Measurements from ENCODE around the gene ADM5.

Gene ADM5, protein sequence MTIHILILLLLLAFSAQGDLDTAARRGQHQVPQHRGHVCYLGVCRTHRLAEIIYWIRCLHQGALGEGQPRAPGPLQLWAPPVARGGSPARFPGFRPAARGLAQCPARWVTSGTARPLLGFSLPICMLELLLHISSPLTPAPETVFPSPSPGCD

DNA sequence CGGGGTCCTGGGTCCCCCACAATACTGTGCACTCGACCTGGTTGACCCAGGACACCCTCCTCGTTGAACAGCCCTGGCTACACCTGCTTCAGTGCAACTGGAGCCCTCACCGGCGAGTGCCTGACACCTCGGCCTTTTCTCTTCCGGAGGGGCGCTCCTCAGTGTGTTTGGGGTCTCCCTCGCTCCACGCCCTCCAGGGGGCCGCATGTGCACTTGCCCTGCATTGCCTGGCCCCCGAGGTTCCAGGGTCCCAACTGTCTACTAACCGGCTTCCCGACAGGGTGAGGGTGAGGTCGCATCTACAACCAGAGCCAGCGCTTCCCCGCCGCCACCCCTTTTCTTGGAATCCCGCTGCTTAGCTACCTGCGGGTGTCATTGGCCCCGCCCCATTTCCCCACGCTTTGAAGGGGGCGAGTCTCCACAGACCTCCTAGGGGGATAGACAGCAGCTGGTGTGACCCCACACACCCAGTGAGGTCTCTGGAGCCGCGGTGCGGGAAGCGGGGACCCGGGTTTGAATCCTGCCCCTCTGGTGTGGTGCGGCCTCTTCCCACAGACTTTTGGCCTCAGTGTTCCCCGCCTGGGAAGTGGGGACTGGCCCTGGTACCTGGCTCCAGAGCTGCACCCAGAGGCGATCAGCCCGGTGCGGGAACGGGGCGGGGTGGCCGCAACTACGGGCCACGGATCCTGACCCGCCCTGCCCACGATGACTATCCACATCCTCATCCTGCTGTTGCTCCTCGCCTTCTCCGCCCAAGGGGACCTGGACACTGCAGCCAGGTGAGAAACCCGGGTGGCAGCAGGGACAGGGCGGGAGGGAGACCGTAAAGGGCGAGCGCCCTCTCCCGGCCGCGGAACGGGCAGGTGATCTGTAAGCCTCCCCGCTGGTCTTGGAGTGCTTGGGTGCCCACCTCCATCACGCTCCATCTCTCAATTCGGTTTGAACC is at the start of gene ADM5:
ADM5 (plus strand) TSS at position 462 of the 946 bp plus-strand sequence; CDS start at position 706, 244 bp downstream.
- no peak for DNase-seq (ENCODE audit: low read depth)

DNA sequence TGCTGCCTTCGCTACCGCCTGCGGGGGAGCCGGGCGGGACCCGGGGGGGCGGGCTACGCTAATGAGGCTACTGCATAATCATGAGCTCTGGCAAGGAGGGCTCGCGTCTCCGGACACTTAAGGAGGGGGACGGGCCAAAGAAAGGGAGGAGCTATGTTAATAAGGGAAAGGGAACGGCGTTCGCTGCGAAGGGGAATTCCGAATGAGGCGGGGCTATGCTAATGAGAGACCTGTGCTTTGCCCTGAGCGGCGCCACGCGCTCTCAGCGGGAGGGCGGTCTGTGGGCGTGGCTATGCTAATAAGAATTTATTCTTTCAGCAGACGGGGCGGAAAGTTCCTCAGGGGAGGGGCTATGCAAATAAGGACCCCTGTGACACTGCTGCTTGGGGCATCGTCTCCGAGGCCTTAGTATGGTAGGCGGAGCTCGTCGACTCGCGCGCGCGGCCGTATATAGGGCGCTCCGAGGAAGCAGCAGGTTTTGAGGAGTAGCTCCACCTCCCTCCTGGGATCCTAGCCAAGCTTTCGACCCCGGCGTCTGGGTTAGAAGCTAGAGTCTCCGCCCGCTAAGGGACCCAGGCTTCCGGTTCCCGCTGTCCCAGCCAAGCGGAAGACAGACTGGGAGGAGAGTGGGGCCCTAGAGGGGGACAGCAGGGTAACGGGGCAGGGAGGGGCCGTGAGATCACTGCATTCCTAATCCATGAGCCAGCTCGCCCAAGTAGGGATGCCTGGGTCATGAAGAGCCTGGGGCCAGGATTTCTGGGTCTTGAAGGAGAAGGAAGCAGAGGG is 49.1 kb upstream of the ADM5 start, which contains the start of gene RRAS:
RRAS (minus strand) TSS at position 31 of the 786 bp plus-strand sequence. CDS start 45 bp downstream, outside the sequence.
- peak; percentile 100 for DNase-seq (ENCODE audit: low read depth)

DNA sequence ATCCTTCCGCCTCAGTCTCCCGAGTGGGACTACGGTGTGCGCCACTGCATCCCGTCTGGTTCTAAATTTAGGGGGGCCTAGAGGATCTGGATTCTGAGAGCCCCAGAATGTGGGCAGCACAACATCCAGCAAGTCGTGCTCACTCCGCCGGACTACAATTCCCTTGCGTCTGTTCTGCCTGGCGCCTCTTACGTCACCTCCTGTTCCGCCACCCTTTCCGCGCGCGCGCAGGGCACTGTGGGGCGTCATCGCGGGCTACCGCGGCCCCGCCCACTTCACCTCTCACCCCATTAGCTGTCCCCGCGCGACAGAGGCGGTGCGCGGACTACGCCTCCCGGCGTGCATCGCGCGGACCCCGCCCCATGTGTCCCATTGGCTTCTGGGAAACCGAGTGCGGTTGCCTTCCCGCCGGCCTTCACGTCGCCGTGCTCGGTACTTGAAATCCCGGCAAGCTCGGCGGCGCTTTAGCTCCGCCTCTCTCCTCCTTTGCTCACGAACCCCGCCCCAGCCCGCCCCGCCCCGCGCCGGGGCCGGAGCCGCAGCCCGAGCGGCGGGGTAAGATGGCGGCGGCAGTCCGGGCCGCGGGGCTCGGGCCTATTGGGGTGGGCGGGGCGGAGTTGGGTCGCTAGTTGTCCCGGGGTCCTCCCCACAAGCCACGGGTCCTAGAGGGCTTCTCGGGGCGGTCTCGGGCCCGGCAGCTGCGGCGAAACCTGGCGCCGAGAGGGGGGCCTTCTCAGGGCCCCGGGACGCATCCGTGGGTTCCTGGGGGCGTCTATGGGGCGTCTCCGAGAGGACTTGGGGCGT is 47.5 kb upstream of the ADM5 start, which contains the start of gene SCAF1:
SCAF1 (plus strand) TSS at position 522 of the 804 bp plus-strand sequence. CDS start 2,818 bp downstream, outside the sequence.
- peak; percentile 99 for DNase-seq (ENCODE audit: low read depth)

DNA sequence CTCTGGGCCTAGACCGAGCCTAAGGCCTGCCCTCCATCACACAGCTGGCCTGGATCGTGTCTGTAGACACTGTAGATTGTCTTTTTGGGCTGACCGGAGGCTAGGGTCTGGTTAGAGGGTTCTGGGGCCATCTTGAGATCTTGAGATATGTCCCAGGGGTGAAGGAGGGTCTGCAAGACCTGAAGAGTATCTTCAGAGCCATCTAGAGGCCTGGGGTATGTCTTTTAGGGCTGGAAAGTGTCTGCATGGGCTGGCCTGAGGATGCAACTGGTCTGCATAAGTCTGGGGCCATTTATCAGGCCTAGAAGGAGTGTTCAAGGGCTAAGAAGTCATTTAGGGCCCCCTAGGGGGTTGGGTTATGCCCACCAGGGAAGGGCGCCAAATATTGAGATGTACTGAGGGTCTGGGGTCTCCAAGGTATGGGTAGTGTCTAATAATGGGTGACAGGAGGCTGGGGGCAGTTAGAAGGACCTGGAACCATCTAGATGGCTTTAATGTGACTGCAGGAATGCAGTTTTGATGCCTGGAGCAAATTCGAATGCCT is 46.8 kb upstream of the ADM5 start:
- DNase-seq (ENCODE audit: low read depth), result no peak

DNA sequence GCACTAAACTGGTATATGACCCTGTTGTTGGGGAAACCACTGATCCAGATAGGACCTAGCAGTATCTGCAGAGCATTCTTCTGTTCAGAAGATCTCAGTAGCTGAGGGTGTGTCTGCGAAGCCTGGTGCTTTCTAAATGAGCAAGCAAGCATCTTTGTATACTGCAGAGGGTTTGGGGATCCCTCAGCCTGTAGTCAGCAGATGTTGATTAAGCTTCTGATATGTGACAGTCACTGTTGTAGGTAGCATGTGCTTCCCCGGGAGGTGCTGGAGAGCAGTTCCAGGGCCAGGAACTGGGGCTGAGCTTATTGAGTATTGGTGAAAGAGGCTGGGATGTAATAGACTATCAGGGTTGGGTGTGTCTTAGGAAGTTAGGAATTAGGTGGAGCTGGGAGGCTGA is 45.9 kb upstream of the ADM5 start:
- DNase-seq (ENCODE audit: low read depth), result no peak

DNA sequence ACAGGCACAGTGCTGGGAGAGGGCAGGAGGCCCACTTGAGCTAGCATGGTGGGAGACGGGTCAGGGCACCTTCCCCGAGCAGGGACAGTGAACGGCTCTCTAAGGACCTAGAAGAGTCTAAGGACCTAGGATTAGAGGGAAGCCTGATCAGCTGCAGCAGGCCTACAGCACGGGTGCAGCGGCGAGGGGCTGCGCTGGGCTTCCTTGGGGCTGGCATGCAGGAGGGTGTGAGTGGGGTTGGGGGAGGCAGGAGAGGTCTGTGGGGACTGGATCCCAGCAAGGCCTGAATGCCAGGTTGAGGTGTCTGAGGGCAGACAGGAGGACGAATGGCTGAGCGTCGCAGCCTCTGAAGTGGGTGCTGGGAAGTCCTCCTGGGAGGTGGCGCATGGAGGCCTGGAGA is 43.8 kb upstream of the ADM5 start:
- no peak for DNase-seq (ENCODE audit: low read depth)

DNA sequence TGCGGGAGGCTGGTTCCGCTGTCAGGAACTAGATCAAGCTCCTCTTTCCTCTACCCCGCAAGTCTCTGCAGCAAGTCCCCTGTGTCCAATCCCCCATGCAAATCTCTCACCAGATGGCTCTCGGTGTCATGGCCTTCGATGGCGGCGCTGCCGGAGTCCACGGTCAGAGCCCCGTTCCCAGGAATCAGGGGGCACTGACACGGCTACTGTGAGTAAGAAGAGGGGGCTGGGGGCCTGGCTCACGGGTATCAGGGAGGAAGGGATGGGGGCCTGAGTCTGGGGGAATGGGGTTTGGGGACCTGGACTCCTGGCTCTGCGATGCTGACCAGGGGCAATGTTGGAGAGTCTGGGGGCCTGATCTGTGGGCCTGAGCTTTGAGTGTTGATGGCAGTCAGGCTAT is 43.4 kb upstream of the ADM5 start:
- no peak for DNase-seq (ENCODE audit: low read depth)

DNA sequence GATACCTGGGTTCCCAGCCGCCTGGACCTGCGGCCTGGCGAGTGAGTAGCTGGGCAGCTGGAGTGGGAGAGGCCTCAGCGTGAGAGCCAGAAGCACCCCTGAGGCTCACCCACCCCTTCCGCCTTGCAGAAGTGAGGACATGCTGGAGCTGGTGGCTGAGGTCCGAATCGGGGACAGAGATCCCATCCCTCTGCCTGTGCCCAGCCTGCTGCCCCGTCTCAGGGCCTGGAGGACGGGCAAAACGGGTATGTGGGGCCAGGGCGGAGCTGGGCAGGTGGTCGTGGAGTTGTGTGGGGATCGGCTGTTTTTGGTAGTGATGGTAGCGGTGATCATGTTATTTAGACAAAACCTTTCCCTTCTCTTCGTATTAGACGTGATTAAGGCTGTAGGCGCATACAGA is 42.8 kb upstream of the ADM5 start:
- DNase-seq (ENCODE audit: low read depth), result no peak

DNA sequence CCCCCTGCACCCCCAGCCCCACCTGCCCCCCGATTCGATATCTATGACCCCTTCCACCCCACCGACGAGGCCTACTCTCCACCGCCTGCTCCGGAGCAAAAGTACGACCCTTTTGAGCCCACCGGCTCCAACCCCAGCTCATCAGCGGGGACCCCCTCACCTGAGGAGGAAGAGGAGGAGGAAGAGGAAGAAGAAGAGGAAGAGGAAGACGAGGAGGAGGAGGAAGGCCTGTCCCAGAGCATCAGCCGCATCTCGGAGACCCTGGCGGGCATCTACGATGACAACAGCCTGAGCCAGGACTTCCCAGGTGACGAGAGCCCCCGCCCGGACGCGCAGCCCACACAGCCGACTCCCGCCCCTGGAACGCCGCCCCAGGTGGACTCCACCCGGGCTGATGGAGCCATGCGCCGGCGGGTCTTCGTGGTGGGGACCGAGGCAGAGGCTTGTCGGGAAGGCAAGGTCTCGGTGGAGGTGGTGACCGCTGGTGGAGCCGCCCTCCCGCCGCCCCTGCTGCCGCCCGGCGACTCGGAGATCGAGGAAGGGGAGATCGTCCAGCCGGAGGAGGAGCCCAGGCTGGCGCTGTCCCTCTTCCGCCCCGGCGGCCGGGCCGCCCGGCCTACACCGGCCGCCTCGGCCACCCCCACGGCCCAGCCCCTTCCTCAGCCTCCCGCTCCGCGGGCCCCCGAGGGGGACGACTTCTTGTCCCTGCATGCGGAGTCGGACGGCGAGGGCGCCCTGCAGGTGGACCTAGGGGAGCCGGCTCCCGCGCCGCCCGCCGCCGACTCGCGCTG is 38.2 kb upstream of the ADM5 start:
- no peak for DNase-seq (ENCODE audit: low read depth)

DNA sequence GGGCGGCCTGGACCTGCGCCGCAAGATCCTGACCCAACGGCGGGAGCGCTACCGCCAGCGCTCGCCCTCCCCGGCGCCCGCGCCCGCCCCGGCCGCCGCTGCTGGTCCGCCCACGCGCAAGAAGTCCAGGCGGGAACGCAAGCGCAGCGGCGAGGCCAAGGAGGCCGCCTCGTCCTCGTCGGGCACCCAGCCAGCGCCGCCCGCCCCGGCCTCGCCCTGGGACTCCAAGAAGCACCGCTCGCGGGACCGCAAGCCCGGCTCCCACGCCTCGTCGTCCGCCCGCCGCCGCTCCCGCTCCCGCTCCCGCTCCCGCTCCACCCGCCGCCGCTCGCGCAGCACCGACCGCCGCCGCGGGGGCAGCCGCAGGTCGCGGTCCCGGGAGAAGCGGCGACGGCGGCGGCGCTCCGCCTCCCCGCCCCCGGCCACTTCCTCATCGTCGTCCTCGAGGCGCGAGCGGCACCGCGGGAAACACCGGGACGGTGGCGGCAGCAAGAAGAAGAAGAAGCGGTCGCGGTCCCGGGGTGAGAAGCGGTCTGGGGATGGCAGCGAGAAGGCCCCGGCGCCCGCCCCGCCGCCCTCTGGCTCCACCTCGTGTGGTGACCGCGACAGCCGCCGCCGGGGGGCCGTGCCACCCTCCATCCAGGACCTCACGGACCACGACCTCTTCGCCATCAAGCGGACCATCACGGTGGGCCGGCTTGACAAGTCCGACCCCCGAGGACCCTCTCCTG is 37.4 kb upstream of the ADM5 start:
- DNase-seq (ENCODE audit: low read depth), result no peak

DNA sequence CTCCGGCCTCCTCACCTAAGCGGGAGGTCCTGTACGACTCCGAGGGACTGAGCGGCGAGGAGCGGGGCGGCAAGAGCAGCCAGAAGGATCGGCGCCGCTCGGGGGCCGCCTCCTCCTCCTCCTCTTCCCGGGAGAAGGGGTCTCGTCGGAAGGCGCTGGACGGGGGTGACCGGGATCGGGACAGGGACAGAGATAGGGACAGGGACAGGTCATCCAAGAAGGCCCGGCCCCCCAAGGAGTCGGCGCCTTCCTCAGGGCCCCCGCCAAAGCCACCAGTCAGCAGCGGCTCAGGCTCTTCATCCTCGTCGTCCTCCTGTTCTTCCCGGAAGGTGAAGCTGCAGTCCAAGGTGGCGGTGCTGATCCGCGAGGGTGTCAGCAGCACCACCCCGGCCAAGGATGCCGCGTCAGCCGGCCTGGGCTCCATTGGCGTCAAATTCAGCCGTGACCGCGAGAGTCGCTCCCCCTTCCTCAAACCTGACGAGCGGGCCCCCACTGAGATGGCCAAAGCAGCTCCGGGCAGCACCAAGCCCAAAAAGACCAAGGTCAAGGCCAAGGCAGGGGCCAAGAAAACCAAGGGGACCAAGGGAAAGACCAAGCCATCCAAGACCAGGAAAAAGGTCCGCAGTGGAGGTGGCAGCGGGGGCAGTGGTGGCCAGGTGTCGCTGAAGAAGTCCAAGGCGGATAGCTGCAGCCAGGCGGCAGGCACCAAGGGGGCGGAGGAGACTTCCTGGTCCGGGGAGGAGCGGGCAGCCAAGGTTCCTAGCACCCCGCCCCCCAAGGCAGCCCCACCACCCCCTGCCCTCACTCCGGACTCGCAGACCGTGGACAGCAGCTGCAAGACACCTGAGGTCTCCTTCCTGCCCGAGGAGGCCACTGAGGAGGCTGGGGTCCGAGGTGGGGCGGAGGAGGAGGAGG is 36.6 kb upstream of the ADM5 start:
- no peak for DNase-seq (ENCODE audit: low read depth)

DNA sequence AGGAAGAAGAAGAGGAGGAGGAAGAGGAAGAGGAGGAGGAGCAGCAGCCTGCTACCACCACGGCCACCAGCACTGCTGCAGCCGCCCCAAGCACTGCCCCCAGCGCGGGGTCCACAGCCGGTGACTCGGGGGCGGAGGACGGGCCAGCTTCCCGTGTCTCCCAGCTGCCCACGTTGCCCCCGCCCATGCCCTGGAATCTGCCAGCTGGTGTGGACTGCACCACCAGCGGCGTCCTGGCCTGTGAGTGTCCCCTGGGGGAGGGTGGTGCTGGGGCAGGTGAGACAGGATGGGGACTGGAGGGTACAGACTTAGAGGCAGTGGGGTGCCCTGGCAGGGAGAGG is 36.0 kb upstream of the ADM5 start:
- no peak for DNase-seq (ENCODE audit: low read depth)

DNA sequence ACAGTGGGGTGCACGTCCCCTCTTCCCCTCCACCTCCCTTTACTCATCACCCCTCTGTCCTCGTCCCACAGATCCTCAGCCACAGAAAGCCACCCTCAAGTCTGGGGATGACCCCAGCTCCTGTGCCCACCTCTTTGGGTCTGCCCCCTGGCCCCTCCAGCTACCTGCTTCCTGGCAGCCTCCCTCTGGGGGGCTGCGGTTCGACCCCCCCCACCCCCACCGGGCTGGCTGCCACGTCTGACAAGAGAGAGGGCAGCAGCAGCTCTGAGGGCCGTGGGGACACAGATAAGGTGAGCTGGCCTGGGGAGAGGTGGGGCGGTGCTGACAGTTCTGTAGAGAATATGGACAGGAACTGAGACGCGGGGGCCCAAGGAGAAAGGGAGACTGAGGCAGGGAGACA is 34.8 kb upstream of the ADM5 start:
- DNase-seq (ENCODE audit: low read depth), result no peak

DNA sequence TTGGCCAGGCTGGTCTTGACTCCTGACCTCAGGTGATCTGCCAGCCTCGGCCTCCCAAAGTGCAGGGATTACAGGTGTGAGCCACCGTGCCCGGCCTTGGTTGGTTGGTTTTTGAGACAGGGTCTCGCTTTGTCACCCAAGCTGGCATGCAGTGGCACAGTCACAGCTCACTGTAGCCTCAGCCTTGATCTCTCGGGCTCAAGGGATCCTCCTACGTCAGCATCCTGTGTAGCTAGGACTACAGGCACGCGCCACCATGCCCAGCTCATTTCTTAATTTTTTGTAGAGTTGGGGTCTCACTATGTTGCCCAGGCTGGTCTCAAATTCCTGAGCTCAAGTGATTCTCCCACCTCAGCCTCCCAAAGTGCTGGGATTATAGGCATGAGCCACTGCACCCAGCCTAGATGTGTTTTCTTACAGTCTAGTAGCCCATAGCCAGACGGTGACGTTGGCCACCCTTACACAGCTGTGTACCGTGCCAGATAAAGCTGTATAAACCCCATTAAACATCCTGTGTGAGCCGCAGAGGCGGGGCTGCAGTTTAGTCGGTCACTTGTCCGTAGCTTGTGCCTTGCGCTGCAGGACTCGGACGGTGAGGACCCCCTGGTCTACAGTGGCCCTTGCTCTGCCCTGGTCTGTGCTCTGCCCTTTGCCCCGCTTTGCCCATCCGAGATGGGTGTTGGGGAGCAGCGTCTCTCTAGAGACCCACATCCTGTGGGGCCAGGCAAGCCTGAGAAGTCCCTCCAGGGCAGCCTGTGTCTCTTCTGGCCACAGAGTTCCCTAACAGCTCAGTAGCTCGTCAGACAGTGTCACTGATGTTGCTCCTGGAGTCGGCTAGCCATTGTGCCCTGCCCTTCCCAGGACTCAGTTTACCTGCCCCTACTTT is 33.6 kb upstream of the ADM5 start:
- DNase-seq (ENCODE audit: low read depth), result no peak

DNA sequence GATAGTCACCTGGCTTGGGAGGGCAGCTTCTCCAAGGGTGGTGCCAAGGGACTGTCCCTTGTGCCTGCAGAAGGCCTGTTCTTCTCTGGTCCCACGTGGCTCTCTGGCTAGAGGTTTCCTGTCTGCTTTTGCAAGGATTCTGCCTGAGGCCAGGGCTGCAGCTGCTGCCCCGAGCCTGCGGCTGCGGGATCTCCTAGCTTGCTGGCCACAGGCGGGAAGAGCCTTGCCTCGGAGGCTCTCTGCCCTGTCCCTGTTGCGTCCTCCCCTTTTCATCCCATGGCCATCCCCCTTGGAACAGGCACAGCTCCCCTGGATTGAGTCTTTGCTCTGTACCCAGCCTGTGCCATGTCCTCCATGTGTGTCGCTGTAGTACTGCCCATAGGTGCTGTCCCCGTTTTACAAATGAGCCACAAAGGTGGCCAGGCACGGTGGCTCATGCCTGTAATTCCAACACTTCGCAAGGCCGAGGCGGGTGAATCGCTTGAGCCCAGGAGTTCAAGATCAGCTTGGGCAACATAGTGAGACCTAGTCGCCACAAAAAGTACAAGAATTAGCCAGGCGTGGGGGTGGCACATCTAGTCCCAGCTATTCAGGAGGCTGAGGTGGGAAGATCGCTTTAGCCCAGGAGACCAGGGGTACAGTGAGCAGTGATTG is 32.8 kb upstream of the ADM5 start:
- DNase-seq (ENCODE audit: low read depth), result no peak

DNA sequence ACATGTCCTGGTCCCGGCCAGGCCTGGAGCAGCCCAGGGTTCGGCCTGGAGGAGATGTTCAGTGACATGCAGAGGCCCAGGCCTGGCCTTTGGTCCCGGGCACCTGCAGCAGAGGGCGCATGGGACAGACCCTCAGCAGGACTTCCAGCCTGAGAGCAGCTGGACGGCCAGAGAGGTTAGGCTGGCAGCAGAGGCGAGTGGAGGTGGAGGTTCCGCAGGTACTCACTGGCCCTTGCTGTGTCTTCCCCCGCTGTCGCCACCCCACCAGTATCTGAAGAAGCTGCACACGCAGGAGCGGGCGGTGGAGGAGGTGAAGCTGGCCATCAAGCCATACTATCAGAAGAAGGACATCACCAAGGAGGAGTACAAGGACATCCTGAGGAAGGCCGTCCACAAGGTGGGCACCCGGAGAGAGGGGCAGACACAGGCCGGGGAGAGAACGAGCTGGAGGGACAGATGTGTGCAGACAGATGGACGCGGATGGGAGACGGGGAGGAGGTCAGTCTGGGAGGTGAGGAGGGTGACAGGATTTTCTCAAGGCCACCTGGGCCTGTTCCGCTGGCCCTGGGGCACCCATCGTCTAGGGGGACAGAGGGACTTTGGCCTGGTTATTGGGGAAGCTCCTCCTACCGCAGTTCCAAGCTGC is 31.8 kb upstream of the ADM5 start:
- DNase-seq (ENCODE audit: low read depth), result no peak

DNA sequence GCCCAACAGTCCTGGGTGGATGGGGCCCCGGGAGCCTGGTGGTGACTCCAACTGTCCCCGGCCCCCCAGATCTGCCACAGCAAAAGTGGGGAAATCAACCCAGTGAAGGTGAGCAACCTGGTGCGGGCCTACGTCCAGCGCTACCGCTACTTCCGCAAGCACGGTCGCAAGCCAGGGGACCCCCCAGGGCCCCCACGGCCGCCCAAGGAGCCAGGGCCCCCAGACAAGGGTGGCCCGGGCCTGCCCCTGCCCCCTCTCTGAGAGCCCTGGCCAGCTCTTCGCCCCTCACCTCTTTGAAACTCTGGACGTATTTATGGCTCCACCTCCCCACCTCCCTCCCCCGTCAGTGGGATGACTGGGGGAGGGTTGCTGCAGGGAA is 31.3 kb upstream of the ADM5 start:
- no peak for DNase-seq (ENCODE audit: low read depth)
